ENCODE data around the gene ITPKB.
"Not testable (repeated sequence)": the region's sequence is repeated elsewhere in the genome, so short reads cannot be mapped to it uniquely, and the experiment has no call there.

Gene ITPKB

GRCh38 chr1:226607821-226608220 lies 131.3 kb downstream of the ITPKB start:
- DNase-seq (ENCODE audit: extremely low read depth in 1 of 2, low read depth in 1 of 2): no peak

DNA sequence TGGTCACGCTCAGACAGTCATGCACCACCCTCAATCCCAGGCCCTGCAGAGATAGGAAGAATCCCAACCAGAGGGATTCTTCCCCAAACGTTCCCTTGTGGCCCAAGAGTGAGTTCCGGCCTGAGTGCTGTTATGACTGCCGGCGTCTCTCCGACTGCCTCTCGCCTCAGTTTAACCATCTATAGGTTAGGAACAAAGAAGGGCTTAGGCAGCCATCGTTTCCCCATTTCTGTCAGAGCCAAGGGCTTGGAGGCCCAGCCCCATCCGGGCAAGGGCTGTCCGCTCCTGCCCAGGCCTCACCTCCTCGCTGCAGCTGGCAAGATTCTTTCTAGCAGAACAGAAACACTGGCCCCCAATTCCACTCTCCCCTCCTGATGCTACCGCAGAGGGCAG lies 131.8 kb downstream of the ITPKB start:
- no peak for DNase-seq (ENCODE audit: extremely low read depth in 1 of 2, low read depth in 1 of 2)

- DNase-seq (ENCODE audit: extremely low read depth in 1 of 2, low read depth in 1 of 2): no peak
Observed at GRCh38 chr1:226606311-226607267, 132.5 kb downstream of the ITPKB start.

GRCh38 chr1:226605318-226605950 lies 133.6 kb downstream of the ITPKB start:
- no peak for DNase-seq (ENCODE audit: extremely low read depth in 1 of 2, low read depth in 1 of 2)

DNA sequence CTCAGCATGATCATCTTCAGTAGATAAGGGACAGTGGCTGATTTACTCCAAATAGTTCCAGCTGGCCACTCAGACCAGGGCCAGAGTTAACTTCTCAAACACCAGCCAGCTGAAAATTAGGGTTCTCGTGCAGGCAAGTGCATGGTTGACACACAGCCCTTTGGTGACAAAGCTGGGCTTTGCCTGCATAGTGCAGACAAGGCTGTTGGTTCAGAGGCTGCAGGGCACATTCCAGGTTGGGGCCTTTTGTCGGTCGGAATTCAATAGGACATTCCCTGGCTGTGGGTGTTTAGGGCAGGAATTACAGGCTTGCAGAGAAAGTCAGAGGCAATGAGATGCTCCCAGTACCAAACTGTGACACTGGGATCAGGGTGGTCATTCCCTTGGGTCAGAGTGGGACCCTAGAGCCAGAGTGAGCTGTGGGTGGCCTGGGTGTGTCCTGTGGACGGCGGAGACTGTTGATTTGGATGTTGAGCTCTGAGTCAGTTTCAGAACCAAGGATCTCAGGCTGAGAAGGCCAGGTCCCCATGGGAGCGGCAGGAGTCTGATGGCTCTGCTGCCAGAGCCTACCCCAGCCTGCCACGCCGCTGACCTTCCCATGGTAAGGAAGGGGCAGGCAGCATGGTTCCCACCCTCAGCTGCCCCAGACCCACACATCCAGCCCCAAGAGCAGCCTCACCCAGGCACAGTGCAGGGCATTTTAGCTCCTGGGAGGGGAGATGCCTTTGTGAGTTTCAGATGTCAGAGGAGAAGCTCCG lies 134.3 kb downstream of the ITPKB start:
- no peak for DNase-seq (ENCODE audit: extremely low read depth in 1 of 2, low read depth in 1 of 2)

DNA sequence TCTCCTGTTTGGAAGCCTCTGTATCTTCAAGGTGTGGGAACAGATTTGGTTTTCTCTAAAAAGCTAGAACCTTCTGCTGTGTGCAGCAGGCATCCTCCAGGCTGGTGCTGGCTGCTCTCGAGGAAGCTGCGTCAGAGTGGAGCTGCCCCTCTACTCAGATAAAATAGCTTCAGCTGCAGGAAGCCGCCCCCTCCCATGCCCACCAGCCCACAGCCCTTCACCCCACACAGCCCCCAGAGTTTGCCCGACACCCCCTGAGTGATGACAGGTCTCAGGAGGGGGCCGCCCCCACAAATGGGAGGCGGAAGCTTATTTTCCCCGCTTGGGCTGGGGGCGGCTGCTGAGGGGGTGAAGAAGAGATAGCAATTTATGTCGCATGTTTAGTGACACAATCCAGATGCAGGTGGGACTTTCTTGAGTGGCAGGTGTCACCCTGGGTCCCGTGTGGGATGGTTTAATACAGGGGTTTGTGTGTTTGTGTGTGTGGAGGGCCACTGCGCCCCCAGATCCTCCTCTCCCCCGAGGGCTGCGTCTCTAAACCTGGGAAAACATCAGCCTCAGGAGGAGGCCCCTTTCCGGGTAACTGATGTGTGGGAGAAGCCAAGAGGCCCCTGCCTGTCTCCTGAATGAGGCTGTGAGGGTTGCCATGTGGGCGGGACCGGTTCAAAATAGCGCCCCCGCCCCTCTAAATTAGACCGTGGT lies 135.1 kb downstream of the ITPKB start:
- DNase-seq (ENCODE audit: extremely low read depth in 1 of 2, low read depth in 1 of 2): no peak

DNA sequence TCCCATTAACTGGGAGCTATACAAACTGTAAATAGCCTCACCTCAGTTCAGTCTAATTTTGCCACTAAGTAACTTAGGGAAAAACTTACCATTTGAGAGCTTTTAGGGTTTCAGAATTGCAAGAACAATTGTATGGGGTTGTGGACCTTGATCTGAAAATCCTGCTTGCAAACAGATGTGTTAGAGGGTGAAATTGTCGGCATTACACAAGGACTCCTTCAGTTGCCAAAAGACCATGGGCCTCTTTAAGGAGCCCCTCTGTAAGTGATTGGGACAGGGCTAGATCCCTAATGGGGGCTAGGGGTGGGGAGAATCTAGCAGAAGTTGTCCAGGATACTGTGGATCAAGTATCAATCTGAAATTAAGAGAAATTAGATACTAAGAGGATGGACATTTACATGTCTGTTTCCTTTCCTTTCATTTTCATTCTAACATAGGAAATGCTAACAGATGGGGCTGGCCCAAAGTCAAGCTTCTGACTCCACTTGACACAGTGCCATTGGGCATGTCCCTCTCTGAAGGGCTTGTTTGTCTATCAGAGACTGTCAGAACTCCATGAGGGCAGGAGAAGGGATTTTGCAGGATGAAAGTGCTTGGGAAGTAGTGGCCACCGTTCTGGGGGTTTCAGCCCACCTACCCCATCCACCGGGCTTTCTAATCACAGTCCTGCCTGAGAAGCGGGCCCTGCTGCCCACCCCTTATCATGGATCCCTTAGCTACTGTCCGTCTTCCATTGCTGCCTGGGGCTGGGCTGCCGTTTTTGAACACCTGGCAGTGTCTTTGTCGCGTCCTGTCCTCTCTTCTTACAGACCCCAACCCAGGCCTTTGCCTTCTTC lies 135.8 kb downstream of the ITPKB start:
- no peak for DNase-seq (ENCODE audit: extremely low read depth in 1 of 2, low read depth in 1 of 2)

GRCh38 chr1:226602186-226603021 lies 136.7 kb downstream of the ITPKB start:
- DNase-seq (ENCODE audit: extremely low read depth in 1 of 2, low read depth in 1 of 2): no peak

GRCh38 chr1:226601456-226601855 lies 137.6 kb downstream of the ITPKB start:
- no peak for DNase-seq (ENCODE audit: extremely low read depth in 1 of 2, low read depth in 1 of 2)

GRCh38 chr1:226600254-226600653 lies 138.8 kb downstream of the ITPKB start:
- DNase-seq (ENCODE audit: extremely low read depth in 1 of 2, low read depth in 1 of 2): no peak

GRCh38 chr1:226599636-226600238 lies 139.3 kb downstream of the ITPKB start:
- no peak for DNase-seq (ENCODE audit: extremely low read depth in 1 of 2, low read depth in 1 of 2)

DNA sequence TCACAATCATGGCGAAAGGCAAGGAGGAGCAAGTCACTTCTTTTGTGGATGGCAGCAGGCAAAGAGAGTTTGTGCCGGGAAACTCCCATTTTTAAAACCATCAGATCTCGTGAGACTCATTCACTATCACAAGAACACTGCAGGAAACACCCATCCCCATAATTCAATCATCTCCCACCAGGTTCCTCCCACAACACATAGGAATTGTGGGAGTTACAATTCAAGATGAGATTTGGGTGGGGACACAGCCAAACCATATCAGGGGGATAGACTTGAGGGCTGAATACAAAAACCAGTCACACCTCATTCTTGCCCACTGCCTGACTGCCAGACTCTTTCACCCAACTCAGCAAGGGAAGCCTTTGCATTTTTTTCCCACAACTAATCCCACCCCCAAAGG lies 140.1 kb downstream of the ITPKB start:
- not testable (repeated sequence) for DNase-seq (ENCODE audit: extremely low read depth in 1 of 2, low read depth in 1 of 2)

- no peak for DNase-seq (ENCODE audit: extremely low read depth in 1 of 2, low read depth in 1 of 2)
Observed at GRCh38 chr1:226598455-226598849, 140.6 kb downstream of the ITPKB start.

DNA sequence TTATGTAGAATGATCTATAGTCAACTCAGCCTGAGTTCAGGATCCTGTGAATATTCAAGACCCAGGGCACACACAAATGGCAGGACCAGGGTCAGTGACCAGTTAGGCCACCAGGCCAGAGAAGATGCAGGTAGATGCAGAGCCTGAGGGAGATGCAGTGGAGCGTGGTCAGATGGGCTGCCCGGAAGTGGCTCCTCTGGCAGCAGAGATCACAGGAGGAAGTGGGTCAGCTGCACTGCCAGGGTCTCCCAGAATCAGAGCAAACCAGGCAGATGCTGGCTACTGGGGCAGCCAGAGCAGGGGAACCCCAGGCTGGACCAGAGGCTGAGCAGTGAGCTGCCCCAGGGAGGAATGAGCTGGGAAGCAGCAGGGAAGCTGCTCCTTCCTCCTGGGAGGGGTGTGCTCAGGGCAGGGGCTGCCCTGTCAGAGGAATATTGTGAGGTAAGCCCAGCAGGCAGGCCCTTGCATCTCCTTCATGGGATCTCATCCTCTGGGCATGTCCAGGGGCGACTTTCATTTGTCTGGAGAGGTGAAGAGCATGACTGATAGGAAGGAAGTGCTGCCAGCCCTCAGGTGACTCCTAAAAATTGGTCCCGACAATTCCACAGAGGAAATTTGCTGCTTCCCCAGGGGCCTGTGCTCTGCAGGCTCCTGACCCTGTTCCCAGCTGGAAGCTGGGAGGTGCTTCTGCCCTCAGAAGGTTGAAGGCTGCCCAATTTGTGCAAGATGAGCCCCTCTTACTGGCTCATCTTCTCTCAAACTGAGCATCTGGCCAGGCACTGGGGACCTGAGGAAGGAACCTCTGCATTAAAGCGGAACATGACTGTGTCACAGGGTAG lies 141.2 kb downstream of the ITPKB start:
- DNase-seq (ENCODE audit: extremely low read depth in 1 of 2, low read depth in 1 of 2): no peak

DNA sequence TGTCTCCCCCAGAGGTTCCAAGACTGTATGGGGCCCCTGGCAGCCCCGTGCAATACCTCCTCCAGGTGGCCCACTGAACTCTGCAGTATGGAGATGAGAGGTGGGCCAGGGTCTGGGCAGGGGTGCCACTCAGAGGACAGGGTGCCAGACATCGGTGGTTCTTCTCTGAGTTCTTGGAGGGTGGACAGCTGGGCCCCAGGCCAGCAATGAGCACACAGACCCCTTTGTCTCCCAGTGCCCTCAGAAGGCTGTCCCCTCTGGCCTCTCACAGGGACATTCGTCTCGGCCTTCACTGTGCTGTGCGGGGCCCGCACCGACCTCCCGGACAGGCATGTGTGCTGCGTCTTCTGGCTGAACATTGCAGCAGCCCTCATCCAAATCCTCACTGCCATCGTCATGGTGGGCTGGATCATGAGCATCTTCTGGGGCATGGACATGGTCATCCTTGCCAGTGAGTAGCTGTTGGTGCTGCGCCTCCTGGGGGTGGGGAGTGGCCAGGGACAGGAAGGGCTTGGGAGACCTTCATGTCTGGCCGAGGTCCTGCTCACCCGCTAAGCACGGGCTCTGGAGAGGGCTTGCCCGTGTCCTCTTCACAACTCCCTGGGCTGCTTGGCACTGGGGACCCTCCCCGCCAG lies 142.4 kb downstream of the ITPKB start:
- DNase-seq (ENCODE audit: extremely low read depth in 1 of 2, low read depth in 1 of 2): no peak

DNA sequence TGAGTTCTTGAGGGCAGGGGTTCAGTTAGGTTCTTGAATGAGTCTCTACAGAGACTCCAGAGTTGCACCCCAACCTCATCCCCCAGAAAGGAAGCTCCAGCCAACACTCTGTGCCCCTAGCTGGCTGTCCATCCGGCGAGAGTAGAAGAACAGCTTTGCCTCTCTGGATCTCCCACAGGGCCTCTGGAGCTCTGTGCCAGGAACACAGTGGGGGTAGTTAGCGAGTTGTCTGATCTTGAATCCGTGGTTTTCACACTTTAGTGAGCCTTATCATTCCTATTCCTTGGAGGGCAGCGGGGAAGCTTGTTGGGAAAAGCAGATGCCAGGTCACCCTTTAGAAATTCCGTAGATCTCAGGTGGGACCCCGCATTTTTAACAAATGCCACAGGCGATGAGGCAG lies 145.5 kb downstream of the ITPKB start:
- no peak for DNase-seq (ENCODE audit: extremely low read depth in 1 of 2, low read depth in 1 of 2)

DNA sequence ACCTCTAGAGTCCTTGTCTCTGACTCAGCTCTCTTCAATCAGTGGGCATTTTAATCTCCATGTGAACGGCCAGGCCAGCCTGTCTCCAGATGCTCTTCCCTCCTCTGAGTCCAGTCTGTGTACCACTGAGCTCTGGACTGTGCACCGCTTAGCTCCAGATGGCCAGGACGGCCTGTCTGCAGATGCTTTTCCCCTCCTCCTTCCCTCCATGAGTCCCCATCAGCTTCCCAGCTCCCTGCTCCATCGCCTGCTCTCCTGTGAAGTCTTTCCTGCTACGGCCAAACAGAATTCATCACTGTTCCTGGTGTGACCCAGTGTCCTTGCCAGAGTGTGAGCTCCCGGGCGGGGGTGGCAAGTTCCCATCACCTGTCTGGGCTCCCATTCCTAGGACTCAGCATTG lies 148.5 kb downstream of the ITPKB start:
- DNase-seq (ENCODE audit: extremely low read depth in 1 of 2, low read depth in 1 of 2): no peak

Data from stimulated activated CD8-positive, alpha-beta memory T cell treated with anti-CD3 and anti-CD28 coated beads, Interleukin-7, amount 100 ng/mL, for 48 hours (primary cell).